ENCODE data around the gene CRELD2.
A peak's percentile ranks its signal among the peaks of the same experiment; 100 is the strongest.

The CRELD2 gene

GRCh38 chr22:49970528-49971231, 52.2 kb downstream of the CRELD2 start:
- DNase-seq = peak; percentile 96

- DNase-seq = no peak
These were observed 53.1 kb downstream of the CRELD2 start for GRCh38 chr22:49971232-49972162.

DNA sequence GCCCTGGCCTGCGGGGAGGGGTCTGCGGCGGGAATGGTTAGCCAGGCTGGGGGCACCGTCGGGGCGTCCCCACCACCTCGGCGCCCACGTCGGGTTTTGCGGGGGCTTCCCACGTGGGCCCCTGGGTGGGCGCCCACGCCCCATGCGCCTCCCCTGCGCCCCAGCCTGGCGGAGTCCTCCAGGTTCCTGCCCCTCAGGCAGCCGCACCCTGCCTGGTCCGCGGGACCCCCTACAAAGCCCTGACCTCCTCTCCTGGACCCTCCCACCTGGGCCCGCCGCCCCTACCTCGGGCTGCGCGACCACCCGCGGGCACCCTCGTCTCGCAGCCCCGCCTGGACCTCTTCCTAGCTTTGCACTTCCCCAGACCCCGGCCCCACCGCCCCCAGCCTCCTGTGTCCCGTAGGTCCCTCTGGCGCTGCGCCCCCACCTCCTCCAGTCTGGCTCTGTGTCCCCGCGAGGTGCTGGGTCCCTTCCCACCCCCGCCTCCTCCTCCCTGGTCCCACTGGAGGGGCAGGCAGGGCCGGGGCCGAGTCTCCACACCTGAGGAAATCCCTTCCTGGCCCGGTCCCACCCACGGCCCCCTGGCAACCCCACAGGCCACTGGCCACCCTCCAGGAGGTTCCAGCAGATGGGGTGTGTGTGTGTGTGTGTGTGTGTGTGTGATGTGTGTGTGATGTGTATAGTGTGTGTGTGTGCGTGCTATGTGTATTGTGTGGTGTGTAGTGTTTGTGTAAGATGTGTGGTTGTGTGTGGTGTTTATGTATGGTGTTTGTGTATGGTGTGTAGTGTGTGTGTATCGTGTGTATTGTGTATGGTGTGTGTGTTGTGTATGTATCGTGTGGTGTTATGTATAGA, 54.0 kb downstream of the CRELD2 start:
- no peak for DNase-seq

DNA sequence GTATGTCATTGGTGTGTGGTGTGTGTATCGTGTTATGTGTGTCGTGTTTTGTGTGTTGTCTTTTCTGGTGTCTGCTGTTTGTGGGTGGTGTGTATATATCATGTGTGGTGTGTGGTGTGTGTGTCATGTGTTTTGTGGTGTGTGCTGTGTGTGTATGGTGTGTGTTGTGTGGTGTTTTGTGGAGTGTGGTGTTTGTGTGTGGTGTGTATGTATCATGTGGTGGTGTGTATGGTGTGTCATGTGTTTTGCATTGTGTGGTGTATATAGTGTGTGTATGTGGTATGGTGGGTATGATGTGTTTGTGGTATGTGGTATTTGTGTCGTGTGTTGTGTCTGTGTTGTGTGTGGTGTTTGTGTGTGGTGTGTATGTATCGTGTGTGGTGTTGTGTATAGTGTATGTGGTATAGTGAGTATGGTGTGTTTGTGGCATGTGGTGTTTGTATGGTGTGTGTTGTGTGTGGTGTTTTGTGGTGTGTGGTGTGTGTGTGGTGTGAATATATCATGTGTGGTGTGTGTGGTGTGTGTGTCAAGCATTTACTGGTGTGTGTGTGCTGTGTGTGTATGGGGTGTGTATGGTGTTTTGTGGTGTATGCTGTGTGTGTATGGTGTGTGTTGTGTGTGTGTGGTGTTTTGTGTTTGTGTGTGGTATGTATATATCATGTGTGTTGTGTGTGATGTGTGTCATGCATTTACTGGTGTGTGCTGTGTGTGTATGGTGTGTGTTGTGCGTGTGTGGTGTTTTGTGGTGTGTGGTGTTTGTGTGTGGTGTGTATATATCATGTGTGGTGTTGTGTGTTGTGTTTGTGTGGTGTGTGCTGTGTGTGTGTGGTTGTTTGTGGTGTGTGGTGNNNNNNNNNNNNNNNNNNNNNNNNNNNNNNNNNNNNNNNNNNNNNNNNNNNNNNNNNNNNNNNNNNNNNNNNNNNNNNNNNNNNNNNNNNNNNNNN, 54.9 kb downstream of the CRELD2 start:
- no peak for DNase-seq

- peak; percentile 16 for DNase-seq
These were observed 57.3 kb downstream of the CRELD2 start for GRCh38 chr22:49975543-49976389.

DNA sequence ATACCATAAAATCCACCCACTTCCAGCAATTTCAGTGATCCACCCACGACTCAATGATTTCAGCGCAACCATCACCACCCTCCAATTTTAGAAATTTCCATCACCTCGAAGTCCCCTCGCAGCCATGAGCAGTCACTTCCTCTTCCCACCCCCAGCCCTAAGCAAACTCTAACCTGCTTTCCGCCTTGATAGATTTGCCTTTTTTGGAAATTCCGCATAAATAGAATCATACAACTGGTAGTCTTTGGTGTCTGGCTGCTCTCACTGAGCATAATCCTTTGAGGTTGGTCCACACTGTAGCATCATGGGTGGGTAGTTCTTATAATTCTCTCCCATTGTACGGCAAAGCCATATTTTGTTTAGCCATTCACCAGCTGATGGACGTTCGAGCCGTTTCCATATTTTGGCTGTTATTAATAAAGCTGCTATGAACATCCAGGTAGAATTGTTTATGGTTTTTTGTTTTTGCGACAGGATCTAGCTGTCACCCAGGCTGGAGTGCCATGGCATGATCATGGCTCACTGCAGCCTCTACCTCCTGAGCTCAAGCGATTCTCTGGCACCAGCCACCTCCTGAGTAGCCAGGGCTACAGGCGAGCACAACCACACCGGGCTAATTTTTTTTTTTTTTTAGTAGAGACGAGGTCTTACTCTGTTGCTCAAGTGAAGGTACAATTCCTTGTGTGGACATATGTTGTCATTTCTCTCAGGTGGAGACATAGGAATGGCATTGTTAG, 58.2 kb downstream of the CRELD2 start:
- DNase-seq = no peak
